Measurements from ENCODE around the gene SEC24A.
"Not testable (repeated sequence)": the region's sequence is repeated elsewhere in the genome, so short reads cannot be mapped to it uniquely, and the experiment has no call there.

Gene SEC24A

GRCh38 chr5:134614450-134615085 is 34.0 kb upstream of the SEC24A start:
- Histone ChIP-seq H3K36me3 (ENCODE audit: control insufficient read depth, insufficient read depth, low read length) (peaks cover 1% of the 10 kb centered on the region), H3K9me3 (ENCODE audit: control insufficient read depth, low read length) (no peaks in the 10 kb centered on the region), H3K27ac (ENCODE audit: insufficient read depth, low read depth, low read length, poor library complexity, severe bottlenecking) (no peak overlapping the region), H3K27me3 (ENCODE audit: control insufficient read depth, insufficient read depth, low read length, poor library complexity, severe bottlenecking) (no peaks in the 10 kb centered on the region), H3K4me3 (ENCODE audit: insufficient read depth, low read depth, low read length) (no peak overlapping the region), H3K4me1 (ENCODE audit: control insufficient read depth, insufficient read depth, low read length) (no peaks in the 10 kb centered on the region)
- 91 to 96% methylated on average over 4 to 5 of the region's 5 CpGs for WGBS, 2 experiments

- no peaks in the 10 kb centered on the region for H3K4me1 ChIP-seq (ENCODE audit: control insufficient read depth, insufficient read depth, low read length)
- no peaks in the 10 kb centered on the region for H3K9me3 ChIP-seq (ENCODE audit: control insufficient read depth, low read length)
- H3K27ac ChIP-seq (ENCODE audit: insufficient read depth, low read depth, low read length, poor library complexity, severe bottlenecking), result no peak overlapping the region
- no peaks in the 10 kb centered on the region for H3K27me3 ChIP-seq (ENCODE audit: control insufficient read depth, insufficient read depth, low read length, poor library complexity, severe bottlenecking)
- no peak overlapping the region for H3K4me3 ChIP-seq (ENCODE audit: insufficient read depth, low read depth, low read length)
- WGBS, 2 experiments, result 92 to 96% methylated on average over 2 of the region's 2 CpGs
- peaks cover 5% of the 10 kb centered on the region for H3K36me3 ChIP-seq (ENCODE audit: control insufficient read depth, insufficient read depth, low read length)
These were observed 28.0 kb upstream of the SEC24A start for GRCh38 chr5:134620634-134621033.

GRCh38 chr5:134625559-134625958 is 23.0 kb upstream of the SEC24A start:
- no peaks in the 10 kb centered on the region for H3K36me3 ChIP-seq (ENCODE audit: control insufficient read depth, insufficient read depth, low read length)
- WGBS, 2 experiments, result 94% methylated on average over 1 of the region's 1 CpG

GRCh38 chr5:134626369-134627014 is 22.1 kb upstream of the SEC24A start:
- 93 to 100% methylated on average over 1 of the region's 2 CpGs for WGBS, 2 experiments
- Histone ChIP-seq H3K27me3 (ENCODE audit: control insufficient read depth, insufficient read depth, low read length, poor library complexity, severe bottlenecking) (no peaks in the 10 kb centered on the region), H3K4me3 (ENCODE audit: insufficient read depth, low read depth, low read length) (no peak overlapping the region), H3K9me3 (ENCODE audit: control insufficient read depth, low read length) (no peaks in the 10 kb centered on the region), H3K36me3 (ENCODE audit: control insufficient read depth, insufficient read depth, low read length) (no peaks in the 10 kb centered on the region), H3K4me1 (ENCODE audit: control insufficient read depth, insufficient read depth, low read length) (no peaks in the 10 kb centered on the region), H3K27ac (ENCODE audit: insufficient read depth, low read depth, low read length, poor library complexity, severe bottlenecking) (no peak overlapping the region)

More at GRCh38 chr5:134625559-134625958, 23.0 kb upstream of the SEC24A start:
- Histone ChIP-seq H3K4me1 (ENCODE audit: control insufficient read depth, insufficient read depth, low read length) (no peaks in the 10 kb centered on the region), H3K4me3 (ENCODE audit: insufficient read depth, low read depth, low read length) (no peak overlapping the region), H3K9me3 (ENCODE audit: control insufficient read depth, low read length) (no peaks in the 10 kb centered on the region), H3K27ac (ENCODE audit: insufficient read depth, low read depth, low read length, poor library complexity, severe bottlenecking) (no peak overlapping the region), H3K27me3 (ENCODE audit: control insufficient read depth, insufficient read depth, low read length, poor library complexity, severe bottlenecking) (no peaks in the 10 kb centered on the region)

GRCh38 chr5:134634227-134634626 is 14.4 kb upstream of the SEC24A start:
- H3K36me3 ChIP-seq (ENCODE audit: control insufficient read depth, insufficient read depth, low read length), result no peaks in the 10 kb centered on the region
- no peaks in the 10 kb centered on the region for H3K4me1 ChIP-seq (ENCODE audit: control insufficient read depth, insufficient read depth, low read length)
- WGBS, 2 experiments, result 93 to 94% methylated on average over 10 of the region's 10 CpGs
- H3K27me3 ChIP-seq (ENCODE audit: control insufficient read depth, insufficient read depth, low read length, poor library complexity, severe bottlenecking), result no peaks in the 10 kb centered on the region
- no peak overlapping the region for H3K27ac ChIP-seq (ENCODE audit: insufficient read depth, low read depth, low read length, poor library complexity, severe bottlenecking)
- no peak overlapping the region for H3K4me3 ChIP-seq (ENCODE audit: insufficient read depth, low read depth, low read length)
- no peaks in the 10 kb centered on the region for H3K9me3 ChIP-seq (ENCODE audit: control insufficient read depth, low read length)

- 85 to 93% methylated on average over 1 of the region's 1 CpG for WGBS, 2 experiments
- H3K27ac ChIP-seq (ENCODE audit: insufficient read depth, low read depth, low read length, poor library complexity, severe bottlenecking); H3K36me3 ChIP-seq (ENCODE audit: control insufficient read depth, insufficient read depth, low read length); H3K4me3 ChIP-seq (ENCODE audit: insufficient read depth, low read depth, low read length); H3K27me3 ChIP-seq (ENCODE audit: control insufficient read depth, insufficient read depth, low read length, poor library complexity, severe bottlenecking); H3K4me1 ChIP-seq (ENCODE audit: control insufficient read depth, insufficient read depth, low read length); H3K9me3 ChIP-seq (ENCODE audit: control insufficient read depth, low read length): not testable (repeated sequence)
These were observed 13.2 kb upstream of the SEC24A start for GRCh38 chr5:134635366-134635765.

- Histone ChIP-seq H3K4me1 (ENCODE audit: control insufficient read depth, insufficient read depth, low read length) (no peaks in the 10 kb centered on the region), H3K27ac (ENCODE audit: insufficient read depth, low read depth, low read length, poor library complexity, severe bottlenecking) (no peak overlapping the region), H3K9me3 (ENCODE audit: control insufficient read depth, low read length) (no peaks in the 10 kb centered on the region), H3K4me3 (ENCODE audit: insufficient read depth, low read depth, low read length) (no peak overlapping the region), H3K27me3 (ENCODE audit: control insufficient read depth, insufficient read depth, low read length, poor library complexity, severe bottlenecking) (no peaks in the 10 kb centered on the region), H3K36me3 (ENCODE audit: control insufficient read depth, insufficient read depth, low read length) (no peaks in the 10 kb centered on the region)
- WGBS, 2 experiments, result 91 to 92% methylated on average over 9 of the region's 9 CpGs
These were observed 11.4 kb upstream of the SEC24A start for GRCh38 chr5:134637116-134637721.

GRCh38 chr5:134638760-134639201 is 9.8 kb upstream of the SEC24A start:
- Histone ChIP-seq H3K27me3 (ENCODE audit: control insufficient read depth, insufficient read depth, low read length, poor library complexity, severe bottlenecking) (no peaks in the 10 kb centered on the region), H3K4me1 (ENCODE audit: control insufficient read depth, insufficient read depth, low read length) (no peaks in the 10 kb centered on the region), H3K9me3 (ENCODE audit: control insufficient read depth, low read length) (no peaks in the 10 kb centered on the region), H3K27ac (ENCODE audit: insufficient read depth, low read depth, low read length, poor library complexity, severe bottlenecking) (no peak overlapping the region), H3K4me3 (ENCODE audit: insufficient read depth, low read depth, low read length) (no peak overlapping the region), H3K36me3 (ENCODE audit: control insufficient read depth, insufficient read depth, low read length) (no peaks in the 10 kb centered on the region)
- WGBS, 2 experiments, result 92 to 97% methylated on average over 4 of the region's 4 CpGs

GRCh38 chr5:134642931-134643530 is 5.6 kb upstream of the SEC24A start:
- H3K27me3 ChIP-seq (ENCODE audit: control insufficient read depth, insufficient read depth, low read length, poor library complexity, severe bottlenecking), result no peaks in the 10 kb centered on the region
- no peaks in the 10 kb centered on the region for H3K4me1 ChIP-seq (ENCODE audit: control insufficient read depth, insufficient read depth, low read length)
- WGBS, 2 experiments, result 84 to 90% methylated on average over 6 of the region's 6 CpGs
- H3K9me3 ChIP-seq (ENCODE audit: control insufficient read depth, low read length), result no peaks in the 10 kb centered on the region
- H3K4me3 ChIP-seq (ENCODE audit: insufficient read depth, low read depth, low read length), result no peak overlapping the region
- no peaks in the 10 kb centered on the region for H3K36me3 ChIP-seq (ENCODE audit: control insufficient read depth, insufficient read depth, low read length)
- H3K27ac ChIP-seq (ENCODE audit: insufficient read depth, low read depth, low read length, poor library complexity, severe bottlenecking), result no peak overlapping the region

- H3K27me3 ChIP-seq (ENCODE audit: control insufficient read depth, insufficient read depth, low read length, poor library complexity, severe bottlenecking), result no peaks in the 10 kb centered on the region
- peak overlapping the region; percentile 71 for H3K4me3 ChIP-seq (ENCODE audit: insufficient read depth, low read depth, low read length)
- no peaks in the 10 kb centered on the region for H3K9me3 ChIP-seq (ENCODE audit: control insufficient read depth, low read length)
- H3K27ac ChIP-seq (ENCODE audit: insufficient read depth, low read depth, low read length, poor library complexity, severe bottlenecking), result peak overlapping the region; percentile 72
- no peaks in the 10 kb centered on the region for H3K4me1 ChIP-seq (ENCODE audit: control insufficient read depth, insufficient read depth, low read length)
- 20 to 21% methylated on average over 14 to 15 of the region's 15 CpGs for WGBS, 2 experiments
- no peaks in the 10 kb centered on the region for H3K36me3 ChIP-seq (ENCODE audit: control insufficient read depth, insufficient read depth, low read length)
These were observed 698 bp upstream of the SEC24A start for GRCh38 chr5:134647750-134648424.

Data from ectodermal cell (in vitro differentiated cells).